Measurements from ENCODE around the gene CDO1.

DNA sequence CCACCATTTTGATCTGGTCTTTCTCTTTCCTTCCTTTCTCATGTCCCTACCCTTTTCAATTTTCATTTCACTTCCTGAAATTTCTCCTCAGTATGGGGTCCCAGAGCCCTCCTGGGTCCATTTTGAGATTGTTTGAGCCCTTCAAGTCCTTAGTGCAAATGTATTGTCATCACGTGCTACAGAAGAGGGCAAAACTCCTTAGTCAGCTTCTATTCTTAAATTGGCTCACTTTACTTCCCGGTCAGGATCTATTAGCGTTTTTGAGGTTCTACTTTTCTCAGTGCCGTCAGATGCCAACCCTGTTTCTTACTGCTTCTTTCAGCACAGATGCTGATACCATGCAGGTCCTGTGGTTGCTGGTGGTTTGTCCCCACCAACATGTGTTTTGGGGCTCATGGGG is 19.0 kb upstream of the CDO1 start:
- TF ChIP-seq, protein P1, sequence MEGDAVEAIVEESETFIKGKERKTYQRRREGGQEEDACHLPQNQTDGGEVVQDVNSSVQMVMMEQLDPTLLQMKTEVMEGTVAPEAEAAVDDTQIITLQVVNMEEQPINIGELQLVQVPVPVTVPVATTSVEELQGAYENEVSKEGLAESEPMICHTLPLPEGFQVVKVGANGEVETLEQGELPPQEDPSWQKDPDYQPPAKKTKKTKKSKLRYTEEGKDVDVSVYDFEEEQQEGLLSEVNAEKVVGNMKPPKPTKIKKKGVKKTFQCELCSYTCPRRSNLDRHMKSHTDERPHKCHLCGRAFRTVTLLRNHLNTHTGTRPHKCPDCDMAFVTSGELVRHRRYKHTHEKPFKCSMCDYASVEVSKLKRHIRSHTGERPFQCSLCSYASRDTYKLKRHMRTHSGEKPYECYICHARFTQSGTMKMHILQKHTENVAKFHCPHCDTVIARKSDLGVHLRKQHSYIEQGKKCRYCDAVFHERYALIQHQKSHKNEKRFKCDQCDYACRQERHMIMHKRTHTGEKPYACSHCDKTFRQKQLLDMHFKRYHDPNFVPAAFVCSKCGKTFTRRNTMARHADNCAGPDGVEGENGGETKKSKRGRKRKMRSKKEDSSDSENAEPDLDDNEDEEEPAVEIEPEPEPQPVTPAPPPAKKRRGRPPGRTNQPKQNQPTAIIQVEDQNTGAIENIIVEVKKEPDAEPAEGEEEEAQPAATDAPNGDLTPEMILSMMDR (conservative IDR thresholded peaks at IDR 0.05; ENCODE audit: low read length) = no peak
- no peak for TF ChIP-seq EZH2phosphoT487 (IDR thresholded peaks at IDR 0.05; ENCODE audit: borderline replicate concordance, low read depth, low read length)

All from OCI-LY7 (cell line).